ENCODE data around the gene OLFML2B.

The OLFML2B gene

GRCh38 chr1:161998811-161999210 lies 24.9 kb downstream of the OLFML2B start:
- H4K20me1 ChIP-seq (ENCODE audit: insufficient read depth, low read length) = no peaks in the 10 kb centered on the region
- TF ChIP-seq CTCF (IDR thresholded peaks at IDR 0.05; ENCODE audit: borderline replicate concordance, extremely low read depth, low read length, poor library complexity, severe bottlenecking) (no peak), EZH2 (IDR thresholded peaks at IDR 0.05; ENCODE audit: borderline replicate concordance, low read depth, low read length, severe bottlenecking) (no peak)
- H3K9ac ChIP-seq (ENCODE audit: low read depth, low read length) = no peak overlapping the region
- ATAC-seq (ENCODE audit: insufficient read depth, low read depth) (no peak), DNase-seq (no peak)
- H3K27me3 ChIP-seq (ENCODE audit: insufficient read depth, low read length, poor library complexity) = no peaks in the 10 kb centered on the region
- H3K4me1 ChIP-seq (ENCODE audit: insufficient read depth, low read length) = no peaks in the 10 kb centered on the region
- no peaks in the 10 kb centered on the region for H3K9me3 ChIP-seq (ENCODE audit: insufficient read depth, low read length, severe bottlenecking)
- no peak overlapping the region for H3K27ac ChIP-seq (ENCODE audit: low read length)
- no peaks in the 10 kb centered on the region for H3K79me2 ChIP-seq (ENCODE audit: insufficient read depth, low read length)
- H3K4me3 ChIP-seq (ENCODE audit: low read depth in 1 of 2, low read length in 2 of 2) = no peak overlapping the region
- no peak overlapping the region for H2AFZ ChIP-seq (ENCODE audit: low read depth, low read length)
- H3K36me3 ChIP-seq (ENCODE audit: insufficient read depth, low read length) = no peaks in the 10 kb centered on the region
- no peak overlapping the region for H3K4me2 ChIP-seq (ENCODE audit: insufficient read depth, low read length)

DNA sequence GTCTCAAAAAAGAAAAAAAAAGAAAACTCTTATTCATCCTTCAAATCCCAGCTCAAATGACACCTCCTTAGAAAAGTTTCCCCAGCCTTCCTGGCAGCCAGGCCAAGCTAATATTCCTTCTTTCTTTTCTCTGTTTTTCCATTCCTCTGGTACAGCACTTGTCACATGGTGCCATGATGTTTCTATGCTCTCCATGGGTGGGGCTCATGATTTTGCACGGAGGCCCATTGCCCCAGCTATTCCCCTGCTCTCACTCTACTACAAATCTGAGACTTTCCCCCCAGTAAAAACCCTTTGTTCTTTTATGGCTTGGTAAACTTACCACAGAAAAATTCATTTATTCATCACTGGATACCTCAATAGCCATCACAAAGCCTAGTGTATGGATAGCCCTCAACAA lies 26.5 kb downstream of the OLFML2B start:
- Histone ChIP-seq H3K4me2 (ENCODE audit: insufficient read depth, low read length) (no peak overlapping the region), H3K27me3 (ENCODE audit: insufficient read depth, low read length, poor library complexity) (no peaks in the 10 kb centered on the region), H3K79me2 (ENCODE audit: insufficient read depth, low read length) (no peaks in the 10 kb centered on the region), H3K4me1 (ENCODE audit: insufficient read depth, low read length) (no peaks in the 10 kb centered on the region), H3K27ac (ENCODE audit: low read length) (no peak overlapping the region), H3K9me3 (ENCODE audit: insufficient read depth, low read length, severe bottlenecking) (no peaks in the 10 kb centered on the region), H3K4me3 (ENCODE audit: low read depth in 1 of 2, low read length in 2 of 2) (no peak overlapping the region), H3K9ac (ENCODE audit: low read depth, low read length) (no peak overlapping the region), H4K20me1 (ENCODE audit: insufficient read depth, low read length) (no peaks in the 10 kb centered on the region), H2AFZ (ENCODE audit: low read depth, low read length) (no peak overlapping the region), H3K36me3 (ENCODE audit: insufficient read depth, low read length) (no peaks in the 10 kb centered on the region)
- TF ChIP-seq CTCF (IDR thresholded peaks at IDR 0.05; ENCODE audit: borderline replicate concordance, extremely low read depth, low read length, poor library complexity, severe bottlenecking) (no peak), EZH2 (IDR thresholded peaks at IDR 0.05; ENCODE audit: borderline replicate concordance, low read depth, low read length, severe bottlenecking) (no peak)
- DNase-seq (no peak), ATAC-seq (ENCODE audit: insufficient read depth, low read depth) (no peak)

DNA sequence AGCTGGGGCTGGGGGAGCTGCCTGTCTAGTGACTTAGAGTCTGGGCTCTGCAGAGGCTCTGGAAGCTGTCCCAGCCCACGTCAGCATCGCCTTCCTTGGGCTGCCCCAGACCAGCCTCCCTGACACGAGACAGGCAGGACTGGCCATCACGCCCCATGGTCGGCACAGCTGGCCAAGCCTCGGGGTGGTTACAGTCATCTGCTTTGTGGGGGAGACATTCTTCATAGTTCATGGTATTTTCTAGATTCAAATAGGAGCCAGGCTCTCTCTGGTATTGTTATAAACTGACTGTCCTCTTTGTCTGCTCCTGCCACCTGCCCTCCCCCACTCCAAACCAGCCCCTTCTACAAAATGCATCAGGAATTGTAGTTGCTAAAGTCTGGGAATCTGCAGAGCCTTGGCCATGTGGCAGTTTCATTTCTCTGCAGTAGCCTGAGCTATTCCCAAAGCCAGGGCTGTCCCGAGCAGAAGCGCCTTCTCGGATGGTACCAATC lies 29.4 kb downstream of the OLFML2B start:
- Histone ChIP-seq H3K4me2 (ENCODE audit: insufficient read depth, low read length) (no peak overlapping the region), H3K79me2 (ENCODE audit: insufficient read depth, low read length) (no peaks in the 10 kb centered on the region), H3K27ac (ENCODE audit: low read length) (no peak overlapping the region), H3K27me3 (ENCODE audit: insufficient read depth, low read length, poor library complexity) (no peaks in the 10 kb centered on the region), H3K9me3 (ENCODE audit: insufficient read depth, low read length, severe bottlenecking) (no peaks in the 10 kb centered on the region), H2AFZ (ENCODE audit: low read depth, low read length) (no peak overlapping the region), H3K36me3 (ENCODE audit: insufficient read depth, low read length) (no peaks in the 10 kb centered on the region), H3K4me1 (ENCODE audit: insufficient read depth, low read length) (no peaks in the 10 kb centered on the region), H3K4me3 (ENCODE audit: low read depth in 1 of 2, low read length in 2 of 2) (no peak overlapping the region), H4K20me1 (ENCODE audit: insufficient read depth, low read length) (no peaks in the 10 kb centered on the region), H3K9ac (ENCODE audit: low read depth, low read length) (no peak overlapping the region)
- no peak for TF ChIP-seq CTCF (IDR thresholded peaks at IDR 0.05; ENCODE audit: borderline replicate concordance, extremely low read depth, low read length, poor library complexity, severe bottlenecking)
- no peak for TF ChIP-seq EZH2 (IDR thresholded peaks at IDR 0.05; ENCODE audit: borderline replicate concordance, low read depth, low read length, severe bottlenecking)
- ATAC-seq (ENCODE audit: insufficient read depth, low read depth) = no peak
- no peak for DNase-seq

DNA sequence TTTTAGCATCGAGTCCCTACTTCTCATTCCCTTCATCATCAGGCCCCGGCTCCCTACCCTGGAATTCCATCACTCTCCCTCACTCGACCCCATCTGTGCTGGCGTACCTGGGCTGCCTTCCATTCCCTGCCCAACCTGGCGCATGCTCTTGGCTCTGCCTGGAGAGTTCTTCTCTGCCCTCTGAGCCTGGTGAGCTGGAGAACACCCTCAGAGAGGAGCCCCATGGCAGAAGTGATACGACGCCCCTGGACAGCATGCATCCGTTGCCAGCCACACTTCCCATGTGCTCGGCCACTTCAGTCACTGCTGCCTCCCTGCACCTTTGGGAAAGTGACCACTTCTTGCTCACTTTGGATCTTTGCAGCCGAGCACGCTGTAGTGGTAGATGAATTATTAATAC lies 30.1 kb downstream of the OLFML2B start:
- TF ChIP-seq CTCF (IDR thresholded peaks at IDR 0.05; ENCODE audit: borderline replicate concordance, extremely low read depth, low read length, poor library complexity, severe bottlenecking) (no peak), EZH2 (IDR thresholded peaks at IDR 0.05; ENCODE audit: borderline replicate concordance, low read depth, low read length, severe bottlenecking) (no peak)

More for the DNA sequence above, 30.1 kb downstream of the OLFML2B start:
- Histone ChIP-seq H3K9me3 (ENCODE audit: insufficient read depth, low read length, severe bottlenecking) (no peaks in the 10 kb centered on the region), H3K4me3 (ENCODE audit: low read depth in 1 of 2, low read length in 2 of 2) (no peak overlapping the region), H3K4me1 (ENCODE audit: insufficient read depth, low read length) (no peaks in the 10 kb centered on the region), H3K79me2 (ENCODE audit: insufficient read depth, low read length) (no peaks in the 10 kb centered on the region), H3K4me2 (ENCODE audit: insufficient read depth, low read length) (no peak overlapping the region), H3K27ac (ENCODE audit: low read length) (no peak overlapping the region), H3K9ac (ENCODE audit: low read depth, low read length) (no peak overlapping the region), H4K20me1 (ENCODE audit: insufficient read depth, low read length) (no peaks in the 10 kb centered on the region), H3K36me3 (ENCODE audit: insufficient read depth, low read length) (no peaks in the 10 kb centered on the region), H3K27me3 (ENCODE audit: insufficient read depth, low read length, poor library complexity) (no peaks in the 10 kb centered on the region), H2AFZ (ENCODE audit: low read depth, low read length) (no peak overlapping the region)
- ATAC-seq (ENCODE audit: insufficient read depth, low read depth) = no peak
- no peak for DNase-seq
